Astrocyte of the spinal cord (primary cell): ENCODE results near the gene NCOA1.
"Not testable (repeated sequence)": the region's sequence is repeated elsewhere in the genome, so short reads cannot be mapped to it uniquely, and the experiment has no call there.

Experiments used
- DNase-seq: peaks from one replicate; pipeline ENCODE4 v3.0.0; 2011; ENCODE audit warnings: low read depth, low spot score
- H3K4me3 ChIP-seq: 2 replicates; pipeline ENCODE4 v1.5.1; 2011; ENCODE audit warnings: low read depth, mild to moderate bottlenecking, low read length, moderate library complexity
- in situ Hi-C: cut with HindIII; loops from 2 replicates; pipeline ENCODE4 v1.10.0; 2017; ENCODE audit warnings: low sequenced_read_pairs
- TF ChIP-seq, protein P1 (sequence below): IDR thresholded peaks from 2 replicates; pipeline ENCODE4 v1.5.1; 2012; ENCODE audit warnings: low read depth, mild to moderate bottlenecking, low read length, inconsistent platforms

NCOA1 gene

DNA sequence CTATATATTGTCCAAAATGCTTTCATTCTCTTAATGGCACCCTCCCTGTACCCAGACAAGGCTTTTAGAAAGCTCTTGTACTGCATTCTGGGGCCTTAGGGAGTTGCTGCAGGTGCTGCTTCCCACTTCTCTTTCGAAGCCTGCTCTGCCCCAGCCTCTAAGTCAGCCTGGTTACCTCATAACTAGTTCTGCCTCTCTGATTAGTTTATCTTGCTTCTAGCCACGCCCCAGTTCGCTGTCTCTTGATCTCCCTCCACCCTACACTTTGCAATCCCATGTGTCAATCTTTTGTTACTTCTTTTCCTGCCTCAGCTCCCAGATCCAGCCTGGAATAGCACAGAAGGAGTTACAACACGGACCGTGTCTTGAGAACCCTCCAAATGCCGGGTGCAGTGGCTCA is 13.8 kb upstream of the NCOA1 start:
- in situ Hi-C loops = no loop called here
- TF ChIP-seq, protein P1, sequence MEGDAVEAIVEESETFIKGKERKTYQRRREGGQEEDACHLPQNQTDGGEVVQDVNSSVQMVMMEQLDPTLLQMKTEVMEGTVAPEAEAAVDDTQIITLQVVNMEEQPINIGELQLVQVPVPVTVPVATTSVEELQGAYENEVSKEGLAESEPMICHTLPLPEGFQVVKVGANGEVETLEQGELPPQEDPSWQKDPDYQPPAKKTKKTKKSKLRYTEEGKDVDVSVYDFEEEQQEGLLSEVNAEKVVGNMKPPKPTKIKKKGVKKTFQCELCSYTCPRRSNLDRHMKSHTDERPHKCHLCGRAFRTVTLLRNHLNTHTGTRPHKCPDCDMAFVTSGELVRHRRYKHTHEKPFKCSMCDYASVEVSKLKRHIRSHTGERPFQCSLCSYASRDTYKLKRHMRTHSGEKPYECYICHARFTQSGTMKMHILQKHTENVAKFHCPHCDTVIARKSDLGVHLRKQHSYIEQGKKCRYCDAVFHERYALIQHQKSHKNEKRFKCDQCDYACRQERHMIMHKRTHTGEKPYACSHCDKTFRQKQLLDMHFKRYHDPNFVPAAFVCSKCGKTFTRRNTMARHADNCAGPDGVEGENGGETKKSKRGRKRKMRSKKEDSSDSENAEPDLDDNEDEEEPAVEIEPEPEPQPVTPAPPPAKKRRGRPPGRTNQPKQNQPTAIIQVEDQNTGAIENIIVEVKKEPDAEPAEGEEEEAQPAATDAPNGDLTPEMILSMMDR = no peak
- DNase-seq = no peak
- no peak overlapping the region for H3K4me3 ChIP-seq

DNA sequence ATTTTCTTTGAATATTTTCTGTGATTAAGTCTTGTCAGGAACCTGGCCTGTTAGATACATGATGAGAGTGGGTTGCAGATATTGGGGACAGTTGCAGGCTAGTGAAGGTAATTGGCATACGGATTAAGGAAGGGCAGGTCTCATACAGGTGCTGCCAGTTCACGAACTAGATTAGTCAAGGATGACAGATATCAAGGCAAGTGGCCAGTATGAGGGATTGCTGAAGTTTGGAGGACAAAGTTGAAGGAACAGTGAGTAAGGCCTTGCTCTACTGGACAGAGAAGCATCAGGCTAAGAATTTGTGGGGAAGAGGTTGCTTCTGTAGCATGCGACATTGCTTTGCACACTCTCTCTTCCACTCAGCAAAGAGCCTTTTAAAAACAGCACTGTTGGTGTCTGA is 12.8 kb upstream of the NCOA1 start:
- no peak overlapping the region for H3K4me3 ChIP-seq
- in situ Hi-C loops = no loop called here
- TF ChIP-seq, protein P1 = no peak
- no peak for DNase-seq

DNA sequence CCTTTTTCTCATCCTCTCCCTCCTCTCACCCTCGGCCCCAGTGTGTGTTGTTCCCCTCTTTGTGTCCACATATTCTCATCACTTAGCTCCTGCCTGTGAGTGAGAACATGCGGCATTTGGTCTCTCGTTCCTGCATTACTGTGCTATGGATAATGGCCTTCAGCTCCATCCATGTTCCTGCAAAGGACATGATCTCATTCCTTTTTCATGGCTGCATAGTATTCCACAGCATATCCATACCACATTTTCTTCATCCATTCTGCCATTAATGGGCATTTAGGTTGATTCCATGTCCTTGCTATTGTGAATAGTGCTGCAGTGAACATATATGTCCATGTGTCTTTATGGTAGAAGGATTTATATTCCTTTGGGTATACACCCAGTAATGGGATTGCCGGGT is 10.8 kb upstream of the NCOA1 start:
- H3K4me3 ChIP-seq = no peak overlapping the region
- in situ Hi-C loops = no loop called here
- no peak for DNase-seq
- TF ChIP-seq, protein P1 = no peak

DNA sequence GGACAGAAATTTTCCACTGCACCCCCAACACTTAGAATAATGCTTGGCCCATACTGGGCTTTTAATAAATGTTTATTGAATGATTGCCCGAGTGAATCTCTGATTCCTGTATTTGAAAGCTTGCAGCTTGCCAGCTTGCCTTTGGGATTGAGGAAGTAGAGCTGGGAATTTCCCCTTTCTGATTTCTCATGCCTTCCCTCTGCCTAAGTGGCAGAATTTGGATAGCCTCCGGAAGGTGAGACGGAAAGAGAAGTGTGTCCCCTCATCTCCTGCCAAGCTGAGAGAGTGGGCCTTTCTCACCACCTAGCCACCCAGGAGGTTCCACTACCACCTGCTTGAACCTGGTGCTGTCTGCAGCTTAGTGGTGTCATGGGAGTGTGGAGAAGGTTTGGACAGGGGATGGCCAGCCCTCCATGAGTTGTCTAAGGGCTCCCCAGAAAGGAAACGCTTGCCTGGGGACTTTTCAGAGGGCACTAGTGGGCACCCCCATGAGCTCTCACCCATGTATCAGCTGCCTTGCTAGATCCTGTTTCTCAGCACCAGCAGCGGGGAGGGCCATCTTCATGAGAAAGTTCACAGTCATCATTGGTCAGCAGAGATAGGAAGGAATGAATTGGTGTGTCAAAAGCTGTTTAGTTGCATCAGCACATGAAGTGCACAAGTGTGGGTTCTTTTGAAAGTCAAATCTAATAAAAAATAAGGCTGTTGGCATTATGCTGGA is 8.6 kb upstream of the NCOA1 start:
- DNase-seq = no peak
- TF ChIP-seq, protein P1 = no peak
- H3K4me3 ChIP-seq = no peak overlapping the region
- in situ Hi-C loops = no loop called here

DNA sequence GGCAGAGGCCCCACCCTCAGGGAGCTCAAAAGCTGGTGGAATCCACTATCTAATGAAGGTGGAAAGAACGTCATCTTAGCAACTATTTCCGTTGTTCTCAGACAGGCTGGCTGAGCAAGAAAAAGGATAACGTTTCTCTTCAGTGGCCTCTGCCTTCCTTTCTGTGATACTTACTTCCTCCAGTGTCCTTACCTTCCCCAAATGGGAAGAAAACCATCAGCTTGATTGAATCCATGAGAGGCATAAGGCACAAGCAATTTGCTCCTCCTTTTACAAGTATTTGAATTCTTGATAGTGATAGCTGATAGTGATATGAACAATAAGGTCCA is 8.1 kb upstream of the NCOA1 start:
- no peak overlapping the region for H3K4me3 ChIP-seq
- no peak for DNase-seq
- TF ChIP-seq, protein P1 = no peak
- in situ Hi-C loops = no loop called here

DNA sequence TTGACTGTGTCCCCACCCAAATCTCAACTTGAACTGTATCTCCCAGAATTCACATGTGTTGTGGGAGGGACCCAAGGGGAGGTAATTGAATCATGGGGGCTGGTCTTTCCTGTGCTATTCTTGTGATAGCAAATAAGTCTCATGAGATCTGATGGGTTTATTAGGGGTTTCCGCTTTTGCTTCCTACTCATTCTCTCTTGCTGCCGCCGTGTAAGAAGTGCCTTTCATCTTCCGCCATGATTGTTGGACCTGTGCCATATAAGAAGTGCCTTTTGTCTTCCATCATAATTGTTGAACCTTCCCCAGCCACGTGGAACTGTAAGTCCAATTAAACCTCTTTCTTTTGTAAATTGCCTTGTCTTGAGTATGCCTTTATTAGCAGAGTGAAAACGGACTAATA is 6.4 kb upstream of the NCOA1 start:
- DNase-seq, H3K4me3 ChIP-seq, in situ Hi-C loops: not testable (repeated sequence)

DNA sequence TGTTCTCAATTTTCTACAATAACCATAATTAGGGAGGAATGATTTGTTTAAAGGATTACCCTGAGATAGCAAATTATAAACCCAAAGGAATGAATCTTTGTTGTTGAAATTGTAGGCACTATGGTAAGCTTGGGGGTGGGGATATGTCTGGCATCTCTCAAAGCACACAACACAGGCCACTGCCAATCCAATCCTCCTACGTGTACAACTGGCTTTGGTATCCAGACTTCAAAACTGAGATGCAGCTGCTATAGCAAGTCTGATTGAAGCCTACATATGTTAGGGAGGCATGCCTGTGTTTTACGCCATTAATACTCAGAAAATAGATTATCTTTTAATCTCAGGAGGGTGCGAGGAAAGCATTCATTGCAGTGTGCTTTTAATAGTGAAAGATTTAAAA is 5.9 kb upstream of the NCOA1 start:
- DNase-seq = no peak
- TF ChIP-seq, protein P1 = no peak
- in situ Hi-C loops = no loop called here
- H3K4me3 ChIP-seq = no peak overlapping the region
